HepG2 (cell line): Measurements from ENCODE around the gene PLCL1. TPM values are rescaled to one million over a fixed set of nuclear protein-coding genes. Genes with fewer than 3 reads are reported as not detected.

ENCODE experiments used
- ATAC-seq: fragments of 200-7000 bp; cut with Tn5 transposase; 3 replicates; pipeline ENCODE4 v1.9.1; 2020; ENCODE audit warnings: mild to moderate bottlenecking, moderate library complexity
- BruUV-seq: library from RNA; stranded (reverse); fragments of 400-500 nt; replicated peaks from 2 replicates; lab custom pipeline; 2021; lab: Mats Ljungman, UMichigan
- CTCF ChIA-PET: fragments of 300-600 bp; formaldehyde crosslinking; extraction: SDS; loops from one replicate; lab custom pipeline; 2021; ENCODE audit warnings: low total read pairs, inconsistent platforms, low intra/inter-chr PET ratio; lab: Yijun Ruan, JAX
- POLR2A ChIA-PET: fragments of 350-600 bp; sonication (Branson Sonifier 250); formaldehyde crosslinking; loops from one replicate; lab custom pipeline; 2020; ENCODE audit warnings: antibody characterized with exemption, inconsistent platforms; lab: Yijun Ruan, JAX
- DNase-seq: peaks from one replicate; pipeline ENCODE4 v3.0.0-alpha.2; 2015; ENCODE audit warnings: low spot score
- FAIRE-seq: peaks from 3 replicates; lab custom pipeline; 2011; peaks lifted over from hg19 to GRCh38; lab: Jason Lieb, UNC
- H2AFZ ChIP-seq: one replicate; pipeline ENCODE4 v1.6.1; 2011; ENCODE audit warnings: low read length, inconsistent platforms
- H3K27ac ChIP-seq: fragments of 300-600 bp; 3 replicates; pipeline ENCODE4 v1.8.0; 2011; ENCODE audit warnings: mixed run types, mild to moderate bottlenecking, mixed read lengths, low read length, inconsistent platforms; ENCODE audit not compliant: insufficient read depth; ENCODE audit errors: extremely low read length
- H3K27me3 ChIP-seq, 2 experiments: fragments of 200-600 bp in 1 of 2; 2 replicates in 1 of 2; 3 replicates in 1 of 2; pipeline versions ENCODE4 v1.6.0 to v1.8.0; 2011; ENCODE audit warnings: low read length in 2 of 2, mild to moderate bottlenecking in 2 of 2, moderate library complexity in 2 of 2, inconsistent platforms in 1 of 2; ENCODE audit not compliant: insufficient read depth in 2 of 2, control insufficient read depth in 1 of 2
- H3K36me3 ChIP-seq, 2 experiments: fragments of 200-600 bp in 1 of 2; replicated peaks in 1 of 2; 2 replicates in 1 of 2; 3 replicates in 1 of 2; pipeline versions ENCODE4 v1.5.1 to v1.8.0; 2011; ENCODE audit warnings: low read length in 2 of 2, inconsistent platforms in 1 of 2; ENCODE audit not compliant: insufficient read depth in 2 of 2, control insufficient read depth in 1 of 2
- H3K4me1 ChIP-seq: 2 replicates; pipeline ENCODE4 v1.5.1; 2012; ENCODE audit warnings: low read length, inconsistent platforms; ENCODE audit not compliant: insufficient read depth
- H3K4me2 ChIP-seq: 2 replicates; pipeline ENCODE4 v1.6.0; 2011; ENCODE audit warnings: low read depth, low read length, inconsistent platforms
- H3K4me3 ChIP-seq, 3 experiments: fragments of 200-600 bp in 1 of 3; sonication (generic), shearing (Covaris generic) in 1 of 3; replicated peaks in 1 of 3; 2 replicates each; pipeline ENCODE4 v1.5.1; 2011 to 2016; ENCODE audit warnings: low read length in 3 of 3, inconsistent platforms in 2 of 3, low read depth in 2 of 3, mild to moderate bottlenecking in 2 of 3, control low read depth in 1 of 3, mixed read lengths in 1 of 3; ENCODE audit not compliant: insufficient read depth in 1 of 3
- H3K79me2 ChIP-seq: one replicate; pipeline ENCODE4 v1.6.1; 2011; ENCODE audit warnings: low read length, inconsistent platforms; ENCODE audit not compliant: insufficient read depth
- H3K9ac ChIP-seq: 2 replicates; pipeline ENCODE4 v1.6.0; 2011; ENCODE audit warnings: mild to moderate bottlenecking, low read depth, low read length, inconsistent platforms; ENCODE audit not compliant: insufficient read depth
- H3K9me3 ChIP-seq: 2 replicates; pipeline ENCODE4 v1.5.1; 2012; ENCODE audit warnings: mild to moderate bottlenecking, low read length
- H4K20me1 ChIP-seq: 2 replicates; pipeline ENCODE4 v1.6.0; 2011; ENCODE audit warnings: inconsistent platforms, mild to moderate bottlenecking, low read length, moderate library complexity; ENCODE audit not compliant: insufficient read depth
- ERF ChIP-seq: IDR thresholded peaks from 2 replicates; pipeline ENCODE4 v1.6.1; 2018; ENCODE audit warnings: missing biosample characterization, missing genetic modification reagents
- KAT7 ChIP-seq: IDR thresholded peaks from 2 replicates; pipeline ENCODE4 v1.6.1; 2018; ENCODE audit warnings: borderline replicate concordance, missing compliant biosample characterization
- MAFG ChIP-seq: sonication (generic); formaldehyde crosslinking; IDR thresholded peaks from 2 replicates; pipeline ENCODE4 v1.5.1; 2020; ENCODE audit warnings: mild to moderate bottlenecking, missing genetic modification reagents
- PCBP1 ChIP-seq: fragments of 200-400 bp; formaldehyde crosslinking; IDR thresholded peaks from 2 replicates; pipeline ENCODE4 v1.6.1; 2017; ENCODE audit warnings: mild to moderate bottlenecking, low read depth, low read length, borderline replicate concordance
- ZNF17 ChIP-seq: sonication (generic); formaldehyde crosslinking; IDR thresholded peaks from 2 replicates; pipeline ENCODE4 v1.5.0; 2020; ENCODE audit warnings: mild to moderate bottlenecking, missing genetic modification reagents
- ZNF281 ChIP-seq: sonication (generic); formaldehyde crosslinking; IDR thresholded peaks from 2 replicates; pipeline ENCODE4 v1.4.0; 2020; ENCODE audit warnings: missing genetic modification reagents, borderline replicate concordance
- WGBS: methylation state at CpG from one replicate; pipeline ENCODE4 v1.1.6; 2017; ENCODE audit warnings: low lambda C conversion rate; 5-methylcytosine and 5-hydroxymethylcytosine counted together
- in situ Hi-C: cut with HindIII; loops from 2 replicates; pipeline ENCODE4 v1.10.0; 2017; ENCODE audit warnings: low pct_unique_long_range_greater_than_20kb; ENCODE audit not compliant: extremely low pct_ligation_motif_present
- intact Hi-C: fragments of 100-400 bp; cut with micrococcal nuclease; formaldehyde crosslinking; loops from one replicate; pipeline ENCODE4 v1.10.0; 2022; ENCODE audit not compliant: unreplicated experiment
- polyA plus RNA-seq, 8 experiments: library from polyadenylated mRNA; depleted of rRNA in 3 of 8; stranded (reverse) in 7 of 8; unstranded in 1 of 8; fragments of >200 nt; fragmentation: Illumina TruSeq in 4 of 8; extraction: Trizol in 4 of 8; gene quantifications; 2 replicates each; pipeline versions ENCODE4 v1.2.1 to v1.2.3, GENCODE V29; 2011 to 2016; ENCODE audit warnings: low read depth in 4 of 8, missing spikeins in 1 of 8, mixed read lengths in 1 of 8; ENCODE audit not compliant: insufficient read depth in 1 of 8
- total RNA-seq, 5 experiments: library from RNA; depleted of rRNA; stranded (reverse); fragments of >200 nt; fragmentation: Illumina TruSeq; extraction: Trizol; gene quantifications; 2 replicates each; pipeline ENCODE4 v1.2.3, GENCODE V29; 2016; ENCODE audit warnings: low read depth in 1 of 5

PLCL1 gene
- total and polyA plus RNA-seq, 2 of the 13 experiments (the other 11 are each of a cell fraction or from before 2014, with no cell fraction given): not detected

DNA sequence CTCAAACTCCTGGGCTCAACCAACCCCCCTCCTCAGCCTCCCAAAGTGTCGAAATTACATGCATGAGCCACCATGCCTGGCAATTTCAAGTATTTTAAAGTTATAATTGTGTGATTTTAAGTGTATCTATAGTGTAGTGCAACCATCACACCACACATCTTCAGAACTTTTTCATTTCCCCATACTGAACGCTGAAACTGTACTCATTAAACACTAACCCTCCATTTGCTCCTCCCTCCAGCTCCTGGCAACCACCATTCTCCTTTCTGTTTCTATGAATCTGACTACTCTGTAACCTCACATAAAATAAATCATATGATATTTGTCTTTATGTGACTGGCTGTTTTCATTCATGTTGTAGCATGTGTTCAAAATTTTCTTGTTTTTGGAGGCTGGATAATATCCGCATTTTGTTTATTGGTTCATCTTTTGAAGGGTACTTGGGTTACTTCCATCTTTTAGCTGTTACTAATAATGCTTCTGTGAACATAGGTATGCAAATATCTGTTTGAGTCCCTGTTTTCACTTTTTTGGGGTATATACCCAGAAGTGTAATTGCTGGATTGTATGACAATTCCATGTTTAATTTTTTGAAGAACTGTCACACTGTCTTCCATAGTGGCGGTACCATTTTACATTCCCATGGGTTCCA is 188.2 kb downstream of the PLCL1 start:
- CTCF ChIA-PET: no interaction called here
- Histone ChIP-seq H3K27ac (no peak overlapping the region), H2AFZ (no peak overlapping the region), H3K36me3 (no peaks in the 10 kb centered on the region), H3K9me3 (no peaks in the 10 kb centered on the region), H3K4me2 (no peak overlapping the region), H3K4me1 (no peaks in the 10 kb centered on the region), H3K27me3 (no peaks in the 10 kb centered on the region; a peak in 1 of 5 replicates), H3K4me3 (no peak overlapping the region), H3K9ac (no peak overlapping the region), H3K79me2 (no peaks in the 10 kb centered on the region), H4K20me1 (no peaks in the 10 kb centered on the region)
- ATAC-seq (no peak), DNase-seq (no peak), FAIRE-seq (no peak)
- TF ChIP-seq ZNF281 (CRISPR knock-in tag): no peak
- no peak for TF ChIP-seq ZNF17 (CRISPR knock-in tag)
- intact Hi-C loops (no loop called here), in situ Hi-C loops (no loop called here)
- 21% methylated on average over 4 of the region's 4 CpGs for WGBS
- POLR2A ChIA-PET: no interaction called here
- no TSS peak for BruUV-seq

- Histone ChIP-seq H3K9me3 (no peaks in the 10 kb centered on the region), H3K79me2 (no peaks in the 10 kb centered on the region), H3K27ac (no peak overlapping the region), H3K4me2 (no peak overlapping the region), H3K4me3 (no peak overlapping the region)
- intact Hi-C loops: no loop called here
- TF ChIP-seq KAT7 (no peak), ERF (CRISPR knock-in tag) (no peak), MAFG (CRISPR knock-in tag) (no peak), PCBP1 (no peak)
- TF ChIP-seq, all 625 proteins: peak for 0
- Histone ChIP-seq H3K4me1 (no peaks in the 10 kb centered on the region), H3K36me3 (no peaks in the 10 kb centered on the region), H3K27me3 (no peaks in the 10 kb centered on the region; a peak in 1 of 5 replicates), H4K20me1 (no peaks in the 10 kb centered on the region), H3K9ac (no peak overlapping the region), H2AFZ (no peak overlapping the region)
- CTCF ChIA-PET: no interaction called here
- no peak for DNase-seq
- no peak for FAIRE-seq
- in situ Hi-C loops: no loop called here
- POLR2A ChIA-PET: no interaction called here
- ATAC-seq: no peak
- BruUV-seq: no TSS peak
Observed at GRCh38 chr2:197993363-197993762, 189.0 kb downstream of the PLCL1 start.
